Measurements from ENCODE around the gene CLDN16.

Gene CLDN16

DNA sequence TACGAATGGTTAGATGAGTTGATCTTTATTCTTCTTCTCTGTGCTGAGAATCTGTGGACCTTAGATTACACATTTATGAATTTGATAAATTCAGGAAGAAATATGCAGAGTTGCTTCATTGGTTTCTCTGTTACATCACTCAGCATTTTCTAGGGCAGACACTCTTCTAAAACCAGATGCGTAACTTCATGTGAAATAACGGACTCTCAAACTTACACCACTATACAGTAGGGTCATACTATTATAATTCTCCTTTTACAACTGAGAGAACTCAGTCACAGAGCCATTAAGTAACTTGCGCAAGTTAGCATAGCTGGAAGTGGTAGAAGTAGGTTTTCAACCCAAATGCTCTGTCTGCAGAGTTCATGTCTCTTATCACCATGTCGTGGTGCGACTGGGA, 56.0 kb downstream of the CLDN16 start:
- DNase-seq: no peak

DNA sequence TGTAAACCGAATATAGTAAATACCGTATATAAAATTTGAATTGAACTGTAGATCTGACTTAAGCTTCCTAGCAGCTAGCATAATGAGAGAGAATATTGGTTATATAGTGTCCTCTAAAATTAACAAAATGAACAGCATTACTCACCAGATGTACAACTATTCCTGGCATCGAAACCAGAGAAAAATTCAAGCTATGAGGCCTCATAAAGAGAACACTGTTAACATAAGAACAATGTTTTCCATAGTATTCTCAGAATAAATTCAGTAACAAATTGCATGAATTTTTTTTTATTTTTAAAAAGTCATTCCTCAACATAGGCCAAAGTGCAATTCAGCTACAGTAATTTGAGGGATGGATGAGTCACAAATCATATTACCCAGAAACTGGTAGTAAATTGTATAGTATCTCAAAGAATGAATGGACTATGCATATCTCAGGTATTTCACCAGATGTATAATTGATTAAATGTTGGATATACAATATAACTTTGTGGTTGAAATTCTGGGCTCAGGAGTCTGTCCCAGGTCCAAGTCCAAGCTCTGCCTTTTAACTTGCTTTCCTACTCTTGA, 56.7 kb downstream of the CLDN16 start:
- DNase-seq: no peak

DNA sequence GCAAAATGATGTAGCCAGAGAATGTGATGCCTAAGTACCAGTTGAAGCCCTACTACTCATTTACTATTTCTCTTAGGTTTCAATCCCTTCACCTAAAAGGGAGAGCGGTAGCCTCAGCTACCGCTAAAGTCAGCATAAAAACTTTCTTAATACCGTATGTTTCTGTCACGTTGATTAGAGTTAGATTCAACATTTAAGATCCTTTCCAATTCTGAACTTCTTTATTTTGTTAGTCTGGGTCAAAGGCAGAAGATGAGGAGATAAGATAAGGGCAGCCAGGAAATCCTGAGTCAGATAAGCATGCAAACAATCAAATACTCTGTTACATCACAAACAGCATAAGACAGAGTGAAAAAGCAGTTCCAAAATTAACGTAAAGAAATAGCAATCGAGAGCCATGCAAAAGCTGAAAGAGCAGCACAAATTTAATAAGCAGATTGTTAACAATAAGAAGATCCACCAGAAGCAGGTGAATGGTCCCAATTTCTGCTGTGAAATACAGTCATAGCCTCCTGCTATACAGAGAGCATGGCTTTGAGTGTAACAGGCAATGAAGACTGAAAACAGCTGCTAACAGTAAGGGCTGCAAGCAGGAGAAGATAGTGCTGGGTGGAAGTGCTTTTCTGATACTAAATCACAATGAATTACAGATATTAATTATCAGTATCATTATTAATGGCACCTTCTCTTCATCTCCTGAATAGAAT, 58.8 kb downstream of the CLDN16 start:
- DNase-seq: no peak

DNA sequence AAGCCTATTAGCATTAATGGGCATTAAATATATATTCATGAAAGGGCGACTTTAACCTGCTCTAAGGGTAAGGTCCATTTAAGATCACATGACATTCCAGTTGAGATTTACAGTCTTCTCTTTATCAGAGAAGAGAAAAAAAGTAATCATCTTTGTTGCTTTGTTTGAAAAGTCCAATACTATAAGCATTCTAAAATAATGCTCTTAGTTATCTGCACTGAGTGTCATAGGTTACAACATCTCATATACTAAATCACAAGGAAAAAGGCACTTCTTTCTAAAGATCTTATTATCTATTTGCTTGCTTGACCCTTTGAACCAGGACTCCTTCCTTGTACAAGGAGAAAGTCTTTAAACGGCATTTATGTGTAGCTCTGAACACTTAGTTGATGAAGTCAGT, 60.3 kb downstream of the CLDN16 start:
- no peak for DNase-seq

DNA sequence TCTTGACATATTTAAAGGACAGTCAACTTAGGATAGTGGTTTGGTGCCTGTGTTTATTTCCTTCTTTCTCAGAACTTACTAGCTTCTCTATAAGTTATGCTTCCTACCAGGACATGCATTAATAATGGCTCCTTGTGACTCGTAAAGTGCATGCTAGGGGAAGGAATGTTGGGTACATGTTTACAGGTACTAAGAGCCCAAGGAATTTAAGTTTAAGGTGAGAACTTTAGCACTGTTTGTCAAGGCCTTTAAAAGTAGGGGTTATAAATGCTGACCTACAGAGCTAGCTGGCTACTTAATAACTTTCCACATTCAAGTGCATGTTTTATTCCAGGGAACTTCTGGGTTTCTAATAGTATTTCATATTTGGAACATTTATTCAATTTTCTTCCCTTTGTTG, 61.8 kb downstream of the CLDN16 start, which contains the start of gene TMEM207:
Gene TMEM207, minus strand, starts transcription at position 101 of the 400 bp plus-strand sequence. Its CDS starts 92 bp downstream, at position 9.
- DNase-seq: no peak

DNA sequence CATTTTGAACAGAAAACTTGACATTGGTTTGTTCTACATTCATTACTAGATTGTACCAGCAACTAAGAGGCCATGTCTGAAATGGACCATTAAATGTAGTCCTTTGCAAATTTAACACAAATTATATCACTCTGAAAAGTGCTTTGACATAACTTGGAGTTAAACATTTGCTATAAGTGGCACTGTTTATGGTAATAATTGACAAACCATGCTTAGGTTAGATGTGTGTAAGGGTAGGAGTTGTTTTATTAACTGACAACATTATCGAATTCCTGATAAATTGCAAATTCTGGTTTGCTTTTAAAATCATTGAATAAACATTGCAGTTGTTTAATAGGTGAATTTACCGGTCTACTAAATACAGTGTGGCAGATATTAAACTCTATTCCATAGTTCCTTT, 67.9 kb downstream of the CLDN16 start:
- DNase-seq: no peak

DNA sequence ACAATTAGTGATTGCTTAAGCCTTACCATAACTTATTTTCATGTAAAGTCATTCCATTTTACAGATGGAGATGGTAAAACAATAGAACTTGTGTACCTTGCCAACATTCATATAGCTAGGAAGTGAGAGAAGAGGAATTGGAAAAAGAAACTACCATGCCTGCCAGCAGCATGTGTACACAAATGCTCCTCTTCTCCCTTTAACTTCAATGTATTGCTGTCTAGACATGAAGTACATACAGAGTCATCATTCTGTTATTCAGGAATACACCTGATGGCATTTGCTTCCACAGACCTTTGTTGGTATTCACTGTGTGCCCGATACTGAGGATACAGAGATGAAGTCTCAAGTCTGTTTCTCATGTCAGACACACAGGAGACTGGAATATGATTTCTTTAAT, 68.8 kb downstream of the CLDN16 start:
- no peak for DNase-seq

DNA sequence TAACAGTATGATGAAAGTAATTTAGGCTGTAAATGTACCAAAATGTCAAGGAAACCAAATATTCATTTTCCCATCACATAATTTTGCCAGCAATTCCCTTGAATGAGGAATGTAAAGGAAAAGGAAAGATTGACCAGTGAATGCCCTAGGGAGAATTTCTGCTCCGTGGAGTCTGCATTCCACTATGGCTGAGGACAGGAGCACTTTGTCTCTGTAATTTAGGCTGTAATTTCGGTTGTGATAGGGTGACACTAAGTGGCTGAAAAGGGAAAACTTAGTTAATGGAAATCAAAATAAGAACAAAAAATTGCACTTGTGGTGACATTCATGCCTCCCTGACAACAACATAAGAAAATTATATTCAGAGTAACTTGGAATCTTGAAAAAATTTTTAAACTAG, 70.1 kb downstream of the CLDN16 start:
- DNase-seq: no peak
